HEK293T (cell line): ENCODE data around the gene SH2D3C.
"Not testable (repeated sequence)": the region's sequence is repeated elsewhere in the genome, so short reads cannot be mapped to it uniquely, and the experiment has no call there.

ENCODE experiments used
- CTCF ChIA-PET: fragments of 350-600 bp; formaldehyde crosslinking; extraction: SDS; loops from one replicate; lab custom pipeline; 2021; ENCODE audit warnings: antibody characterized with exemption, inconsistent platforms; lab: Yijun Ruan, JAX
- POLR2A ChIA-PET: fragments of 350-600 bp; formaldehyde crosslinking; extraction: SDS; loops from one replicate; lab custom pipeline; 2020; ENCODE audit warnings: antibody characterized with exemption, inconsistent platforms; lab: Yijun Ruan, JAX
- DNase-seq: peaks from one replicate; pipeline ENCODE4 v3.0.0; 2012; ENCODE audit warnings: mixed read lengths; ENCODE audit errors: extremely low spot score
- ARNT ChIP-seq: fragments of 450-650 bp; IDR thresholded peaks from 2 replicates; pipeline ENCODE4 v1.6.1; 2017; ENCODE audit warnings: mild to moderate bottlenecking
- BHLHE40 ChIP-seq: fragments of 450-650 bp; IDR thresholded peaks from 2 replicates; pipeline ENCODE4 v1.6.1; 2016; ENCODE audit warnings: mild to moderate bottlenecking, moderate library complexity, borderline replicate concordance
- CTBP1 ChIP-seq: fragments of 450-650 bp; IDR thresholded peaks from 2 replicates; pipeline ENCODE4 v1.6.1; 2016; ENCODE audit warnings: borderline replicate concordance
- ELF4 ChIP-seq: fragments of 450-650 bp; IDR thresholded peaks from 2 replicates; pipeline ENCODE4 v1.6.1; 2017; ENCODE audit warnings: antibody characterized with exemption
- FOXA1 ChIP-seq: fragments of 450-650 bp; IDR thresholded peaks from 2 replicates; pipeline ENCODE4 v1.6.1; 2016; ENCODE audit warnings: mild to moderate bottlenecking
- FOXK2 ChIP-seq: fragments of 450-650 bp; IDR thresholded peaks from 2 replicates; pipeline ENCODE4 v1.6.1; 2016; ENCODE audit warnings: mild to moderate bottlenecking
- FOXM1 ChIP-seq: fragments of 450-650 bp; IDR thresholded peaks from 2 replicates; pipeline ENCODE4 v1.6.1; 2017; ENCODE audit warnings: mild to moderate bottlenecking, borderline replicate concordance
- HDGF ChIP-seq: fragments of 450-650 bp; IDR thresholded peaks from 2 replicates; pipeline ENCODE4 v1.6.1; 2017; ENCODE audit warnings: antibody characterized with exemption, borderline replicate concordance
- L3MBTL2 ChIP-seq: fragments of 450-650 bp; conservative IDR thresholded peaks from 2 replicates; pipeline ENCODE4 v1.6.1; 2016; ENCODE audit warnings: mild to moderate bottlenecking
- LEF1 ChIP-seq: fragments of 450-650 bp; IDR thresholded peaks from 2 replicates; pipeline ENCODE4 v1.6.1; 2017; ENCODE audit warnings: mild to moderate bottlenecking, borderline replicate concordance
- NFRKB ChIP-seq: fragments of 450-650 bp; IDR thresholded peaks from 2 replicates; pipeline ENCODE4 v1.6.1; 2016; ENCODE audit warnings: mild to moderate bottlenecking, moderate library complexity
- SP1 ChIP-seq: fragments of 450-650 bp; IDR thresholded peaks from 2 replicates; pipeline ENCODE4 v1.6.1; 2017
- SUZ12 ChIP-seq: fragments of 450-650 bp; IDR thresholded peaks from 2 replicates; pipeline ENCODE4 v1.6.1; 2016; ENCODE audit warnings: mild to moderate bottlenecking
- TARDBP ChIP-seq: fragments of 450-650 bp; IDR thresholded peaks from 2 replicates; pipeline ENCODE4 v1.6.1; 2016
- ZNF384 ChIP-seq: fragments of 450-650 bp; IDR thresholded peaks from 2 replicates; pipeline ENCODE4 v1.6.1; 2016
- TF ChIP-seq, protein P1 (sequence below): fragments of 450-650 bp; IDR thresholded peaks from 2 replicates; pipeline ENCODE4 v1.6.1; 2016

The SH2D3C gene

DNA sequence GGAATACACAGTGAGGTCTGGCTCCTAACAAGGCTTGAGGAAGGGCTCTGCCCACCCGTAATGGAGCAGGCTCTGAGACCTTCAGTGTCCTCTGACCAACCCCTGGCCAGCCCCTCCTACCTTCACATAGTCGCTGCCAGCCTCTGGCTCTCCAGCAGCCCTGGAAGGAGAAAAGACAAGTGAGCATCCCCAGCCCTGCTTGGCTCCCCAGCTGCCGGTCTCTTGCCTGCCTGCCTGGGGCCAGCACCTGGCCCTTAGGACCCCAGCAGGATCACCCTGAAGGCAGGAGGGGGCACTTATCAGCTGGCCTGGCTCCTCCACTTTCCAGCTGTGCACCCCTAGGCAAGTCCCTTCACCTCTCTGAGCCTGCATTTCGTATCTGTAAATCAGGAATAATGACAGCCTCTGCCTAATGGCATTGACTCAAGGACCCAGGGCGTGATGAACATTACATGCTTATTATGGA is 16.9 kb downstream of the SH2D3C start:
- POLR2A ChIA-PET, result no interaction called here
- no peak for DNase-seq
- CTCF ChIA-PET, result no interaction called here
- TF ChIP-seq FOXA1, result no peak
- no peak for TF ChIP-seq ELF4
- TF ChIP-seq, protein P1, sequence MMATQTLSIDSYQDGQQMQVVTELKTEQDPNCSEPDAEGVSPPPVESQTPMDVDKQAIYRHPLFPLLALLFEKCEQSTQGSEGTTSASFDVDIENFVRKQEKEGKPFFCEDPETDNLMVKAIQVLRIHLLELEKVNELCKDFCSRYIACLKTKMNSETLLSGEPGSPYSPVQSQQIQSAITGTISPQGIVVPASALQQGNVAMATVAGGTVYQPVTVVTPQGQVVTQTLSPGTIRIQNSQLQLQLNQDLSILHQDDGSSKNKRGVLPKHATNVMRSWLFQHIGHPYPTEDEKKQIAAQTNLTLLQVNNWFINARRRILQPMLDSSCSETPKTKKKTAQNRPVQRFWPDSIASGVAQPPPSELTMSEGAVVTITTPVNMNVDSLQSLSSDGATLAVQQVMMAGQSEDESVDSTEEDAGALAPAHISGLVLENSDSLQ, result no peak
- no peak for TF ChIP-seq BHLHE40
- no peak for TF ChIP-seq FOXM1
- TF ChIP-seq LEF1, result no peak

GRCh38 chr9:127761061-127761460 is 17.4 kb downstream of the SH2D3C start:
- ChIA-PET POLR2A (no interaction called here), CTCF (no interaction called here)
- TF ChIP-seq BHLHE40, result no peak
- TF ChIP-seq FOXK2, result no peak
- TF ChIP-seq LEF1, result no peak
- TF ChIP-seq FOXM1, result no peak
- no peak for TF ChIP-seq TARDBP
- TF ChIP-seq FOXA1, result no peak
- TF ChIP-seq ELF4, result no peak
- no peak for TF ChIP-seq SUZ12
- no peak for TF ChIP-seq SP1
- TF ChIP-seq HDGF, result no peak
- no peak for TF ChIP-seq CTBP1
- no peak for TF ChIP-seq NFRKB
- no peak for TF ChIP-seq ZNF384
- TF ChIP-seq ARNT, result no peak
- DNase-seq, result no peak

DNA sequence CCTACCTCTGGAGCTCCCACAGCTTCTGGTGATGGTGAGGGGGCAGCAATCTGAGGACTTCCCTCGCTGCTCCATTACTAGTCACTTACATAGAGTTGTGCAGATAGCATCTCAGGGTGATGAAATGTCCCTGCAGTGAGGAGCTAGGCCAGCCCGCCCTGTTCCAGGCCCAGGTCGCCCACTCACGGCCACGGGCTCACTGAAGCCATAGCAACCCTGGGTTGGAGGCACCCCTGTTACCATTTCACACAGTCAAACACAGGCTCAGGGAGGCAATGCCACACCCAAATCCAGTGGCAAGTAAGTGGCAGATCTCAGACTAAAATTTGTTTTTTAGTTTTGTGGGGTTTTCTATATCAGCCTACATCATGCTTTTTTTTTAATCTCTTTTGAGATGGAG is 19.6 kb downstream of the SH2D3C start:
- ChIA-PET POLR2A (no interaction called here), CTCF (no interaction called here)
- TF ChIP-seq L3MBTL2, result no peak
- TF ChIP-seq ARNT, result no peak
- TF ChIP-seq LEF1, result no peak
- no peak for TF ChIP-seq HDGF
- TF ChIP-seq FOXM1, result no peak
- TF ChIP-seq TARDBP, result no peak
- no peak for TF ChIP-seq NFRKB
- TF ChIP-seq, protein P1, result no peak
- DNase-seq, result no peak

DNA sequence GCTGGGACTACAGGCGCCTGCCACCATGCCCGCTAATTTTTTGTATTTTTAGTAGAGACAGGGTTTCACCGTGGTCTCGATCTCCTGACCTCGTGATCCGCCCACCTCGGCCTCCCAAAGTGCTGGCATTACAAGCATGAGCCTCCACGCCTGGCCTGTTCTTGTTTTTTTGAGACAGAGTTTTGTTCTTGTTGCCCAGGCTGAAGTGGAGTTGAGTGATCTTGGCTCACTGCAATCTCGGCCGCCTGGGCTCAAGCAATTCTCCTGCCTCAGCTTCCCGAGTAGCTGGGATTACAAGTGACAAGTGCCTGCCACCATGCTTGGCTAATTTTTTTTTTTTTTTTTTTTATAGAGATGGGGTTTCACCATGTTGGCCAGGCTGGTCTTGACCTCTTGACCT is 21.7 kb downstream of the SH2D3C start:
- CTCF ChIA-PET, result interaction anchor here (0.6 kb wide), 1 partner anchor 173 kb away, joined by 8 read pairs; no protein-coding TSS in a partner anchor
- POLR2A ChIA-PET, result not testable (repeated sequence)

GRCh38 chr9:127756233-127756632 is 22.2 kb downstream of the SH2D3C start:
- no peak for DNase-seq
- TF ChIP-seq L3MBTL2 (no peak), FOXK2 (no peak), SUZ12 (no peak), FOXA1 (no peak), CTBP1 (no peak), BHLHE40 (no peak)
- CTCF ChIA-PET, result interaction anchor here (0.6 to 0.7 kb wide), 2 partner anchors 101 to 174 kb away, joined by 5 to 8 read pairs; no protein-coding TSS in a partner anchor
- POLR2A ChIA-PET, result no interaction called here

More for the DNA sequence above, 21.7 kb downstream of the SH2D3C start:
- DNase-seq, result not testable (repeated sequence)

- TF ChIP-seq L3MBTL2 (no peak), SP1 (no peak), ELF4 (no peak)
- TF ChIP-seq, protein P1, result no peak
- POLR2A ChIA-PET, result no interaction called here
- CTCF ChIA-PET, result interaction anchor here (0.7 kb wide), 1 partner anchor 102 kb away, joined by 5 read pairs; no protein-coding TSS in a partner anchor
Observed at GRCh38 chr9:127755061-127756060, 23.1 kb downstream of the SH2D3C start.

More at GRCh38 chr9:127755061-127756060, 23.1 kb downstream of the SH2D3C start:
- no peak for DNase-seq
